Esophagus muscularis mucosa (tissue), 4 donors: ENCODE data around the gene TP53INP2. TPM values are rescaled to one million over a fixed set of nuclear protein-coding genes. Genes with fewer than 3 reads are reported as not detected.

Source experiments
- DNase-seq: peaks from one replicate; pipeline ENCODE4 v3.0.0-alpha.2; 2017; ENCODE audit errors: extremely low spot score
- H3K27ac ChIP-seq, 4 donors: fragments of 200-600 bp; sonication (generic); replicated peaks in 1 of 4; 1 replicate in 3 of 4; 2 replicates in 1 of 4; pipeline ENCODE4 v1.5.1; 2016 to 2019; ENCODE audit warnings: mild to moderate bottlenecking in 1 of 4
- H3K27me3 ChIP-seq, 4 donors: fragments of 200-600 bp; sonication (generic); one replicate each; pipeline versions ENCODE4 v1.5.1 to v1.6.0; 2016 to 2019
- H3K36me3 ChIP-seq, 4 donors: fragments of 200-600 bp; sonication (generic); one replicate each; pipeline ENCODE4 v1.5.1; 2016 to 2019
- H3K4me1 ChIP-seq, 4 donors: fragments of 200-600 bp; sonication (generic); one replicate each; pipeline ENCODE4 v1.5.1; 2016 to 2019
- H3K4me3 ChIP-seq, 4 donors: fragments of 200-600 bp; sonication (generic); 1 replicate in 2 of 4; 2 replicates in 2 of 4; pipeline ENCODE4 v1.5.1; 2016 to 2019; ENCODE audit warnings: mild to moderate bottlenecking in 4 of 4, moderate library complexity in 1 of 4
- H3K9me3 ChIP-seq, 4 donors: fragments of 200-600 bp; sonication (generic); 1 replicate in 3 of 4; 2 replicates in 1 of 4; pipeline ENCODE4 v1.5.1; 2016 to 2019
- CTCF ChIP-seq, 3 experiments: fragments of 200-600 bp in 2 of 3; fragments of 450-650 bp in 1 of 3; sonication (generic) in 2 of 3; IDR thresholded peaks; one replicate each; pipeline ENCODE4 v1.5.1; 2017 to 2019; ENCODE audit warnings: antibody characterized with exemption in 3 of 3, mild to moderate bottlenecking in 2 of 3, moderate library complexity in 1 of 3
- EP300 ChIP-seq: sonication (generic); formaldehyde crosslinking; IDR thresholded peaks from one replicate; pipeline ENCODE4 v1.6.1; 2017; ENCODE audit warnings: antibody characterized with exemption
- POLR2A ChIP-seq: fragments of 450-650 bp; IDR thresholded peaks from one replicate; pipeline ENCODE4 v1.6.1; 2017; ENCODE audit warnings: antibody characterized with exemption, moderate library complexity, mild to moderate bottlenecking, low read depth
- POLR2AphosphoS5 ChIP-seq, 2 donors: sonication (generic); formaldehyde crosslinking; IDR thresholded peaks; one replicate each; pipeline ENCODE4 v1.6.1; 2017; ENCODE audit warnings: antibody characterized with exemption in 2 of 2
- WGBS: methylation state at CpG from one replicate; pipeline ENCODE4 v1.1.5; 2018; 5-methylcytosine and 5-hydroxymethylcytosine counted together
- intact Hi-C: fragments of 100-400 bp; cut with DNase I; formaldehyde crosslinking; loops from one replicate; pipeline ENCODE4 v1.15.1; 2023
- total RNA-seq, 4 donors: library from RNA; depleted of rRNA; stranded (reverse); fragments of >200 nt; gene quantifications; one replicate each; pipeline versions ENCODE4 v1.1.0 to v1.2.1, GENCODE V29; 2016

The TP53INP2 gene
- total RNA-seq, 4 donors from 2014 or later = 37.1 to 73.1 (median 62.5) TPM

DNA sequence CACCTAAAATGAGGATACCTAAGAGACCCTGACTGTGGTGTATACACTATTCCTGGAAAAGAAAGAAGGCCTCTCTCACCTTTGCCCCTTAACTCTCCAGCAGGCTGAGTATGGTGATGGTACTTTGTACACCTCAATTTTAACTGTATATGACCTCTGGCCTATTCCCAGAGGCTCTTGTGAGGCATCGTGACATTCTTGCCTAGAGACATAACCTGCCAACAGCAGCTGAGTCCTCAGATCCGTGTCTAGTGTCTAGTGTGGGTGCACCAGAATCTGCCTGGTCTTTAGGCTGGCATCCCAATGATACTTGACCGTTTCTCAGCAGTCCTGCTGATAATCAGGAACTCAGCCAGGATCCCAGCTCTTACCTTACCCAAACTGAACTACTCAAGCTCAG is 20.0 kb downstream of the TP53INP2 start:
- TF ChIP-seq CTCF (IDR thresholded peaks at IDR 0.05) (no peak), POLR2AphosphoS5 (IDR thresholded peaks at IDR 0.05) (no peak), EP300 (no peak), POLR2A (no peak)

DNA sequence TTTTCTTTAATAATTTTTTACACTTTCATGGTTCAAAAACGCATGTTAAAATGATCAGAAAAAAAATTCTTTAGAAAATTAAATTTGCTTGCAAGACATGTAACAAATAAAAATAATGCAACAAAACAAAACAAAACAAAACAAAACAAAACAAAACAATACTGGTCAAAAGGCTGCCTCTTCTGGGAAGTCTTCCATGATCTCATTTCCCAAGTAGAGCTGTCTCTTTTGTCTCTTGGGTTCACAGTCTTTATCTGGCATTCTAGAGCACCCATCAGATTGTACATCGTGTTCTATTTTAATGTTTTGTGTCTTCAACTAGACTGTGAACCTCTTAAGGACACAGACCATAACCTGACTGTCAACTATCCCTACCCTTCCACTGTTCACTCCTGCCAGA is 25.3 kb downstream of the TP53INP2 start:
- peak overlapping the region in 1 of 4 donors; percentile 71 for H3K27ac ChIP-seq
- no peak overlapping the region for H3K4me3 ChIP-seq
- H3K9me3 ChIP-seq = no peaks in the 10 kb centered on the region
- H3K4me1 ChIP-seq = peaks cover 8 to 28% (median 17%) of the 10 kb centered on the region in 4 donors
- DNase-seq = no peak
- H3K27me3 ChIP-seq = no peaks in the 10 kb centered on the region
- peaks cover 16 to 73% (median 51%) of the 10 kb centered on the region in 4 donors for H3K36me3 ChIP-seq
- 90% methylated on average over 2 of the region's 2 CpGs for WGBS
- intact Hi-C loops = no loop called here
- no peak for TF ChIP-seq CTCF (IDR thresholded peaks at IDR 0.05)
- no peak for TF ChIP-seq POLR2A
- no peak for TF ChIP-seq EP300
- no peak for TF ChIP-seq POLR2AphosphoS5 (IDR thresholded peaks at IDR 0.05)

More for the DNA sequence above, 20.0 kb downstream of the TP53INP2 start:
- no peak for DNase-seq
- H3K27me3 ChIP-seq = no peaks in the 10 kb centered on the region
- peaks cover 14 to 16% (median 16%) of the 10 kb centered on the region in 4 donors for H3K4me1 ChIP-seq
- no peak overlapping the region for H3K4me3 ChIP-seq
- peaks cover 20 to 68% (median 58%) of the 10 kb centered on the region in 4 donors for H3K36me3 ChIP-seq
- peak overlapping the region in 1 of 4 donors; percentile 8 for H3K27ac ChIP-seq
- intact Hi-C loops = no loop called here
- no peaks in the 10 kb centered on the region for H3K9me3 ChIP-seq
- 78% methylated on average over 3 of the region's 3 CpGs for WGBS

GRCh38 chr20:34732523-34732922 is 28.4 kb downstream of the TP53INP2 start:
- Histone ChIP-seq H3K4me3 (peak overlapping the region in 1 of 4 donors; percentile 1), H3K4me1 (peaks cover 4 to 37% (median 19%) of the 10 kb centered on the region in 4 donors), H3K27me3 (no peaks in the 10 kb centered on the region), H3K9me3 (no peaks in the 10 kb centered on the region), H3K27ac (peak overlapping the region in 3 of 4 donors; percentile 33 to 71 (median 56)), H3K36me3 (peaks cover 0 to 61% (median 25%) of the 10 kb centered on the region in 4 donors)
- DNase-seq = no peak
- no peak for TF ChIP-seq CTCF (IDR thresholded peaks at IDR 0.05)
- TF ChIP-seq POLR2AphosphoS5 (IDR thresholded peaks at IDR 0.05) = no peak
- no peak for TF ChIP-seq EP300
- TF ChIP-seq POLR2A = no peak
- WGBS = 36% methylated on average over 1 of the region's 1 CpG
- intact Hi-C loops = no loop called here

GRCh38 chr20:34736106-34736735 is 32.1 kb downstream of the TP53INP2 start:
- H3K27ac ChIP-seq = peak overlapping the region in 1 of 4 donors; percentile 32
- H3K9me3 ChIP-seq = no peaks in the 10 kb centered on the region
- H3K27me3 ChIP-seq = no peaks in the 10 kb centered on the region
- WGBS = 70% methylated on average over 6 of the region's 6 CpGs
- peaks cover 0 to 57% (median 30%) of the 10 kb centered on the region in 4 donors for H3K36me3 ChIP-seq
- DNase-seq = no peak
- H3K4me1 ChIP-seq = peaks cover 4 to 32% (median 19%) of the 10 kb centered on the region in 4 donors
- intact Hi-C loops = no loop called here
- TF ChIP-seq POLR2AphosphoS5 (IDR thresholded peaks at IDR 0.05) (no peak), CTCF (IDR thresholded peaks at IDR 0.05) (no peak), EP300 (no peak), POLR2A (no peak)
- no peak overlapping the region for H3K4me3 ChIP-seq

DNA sequence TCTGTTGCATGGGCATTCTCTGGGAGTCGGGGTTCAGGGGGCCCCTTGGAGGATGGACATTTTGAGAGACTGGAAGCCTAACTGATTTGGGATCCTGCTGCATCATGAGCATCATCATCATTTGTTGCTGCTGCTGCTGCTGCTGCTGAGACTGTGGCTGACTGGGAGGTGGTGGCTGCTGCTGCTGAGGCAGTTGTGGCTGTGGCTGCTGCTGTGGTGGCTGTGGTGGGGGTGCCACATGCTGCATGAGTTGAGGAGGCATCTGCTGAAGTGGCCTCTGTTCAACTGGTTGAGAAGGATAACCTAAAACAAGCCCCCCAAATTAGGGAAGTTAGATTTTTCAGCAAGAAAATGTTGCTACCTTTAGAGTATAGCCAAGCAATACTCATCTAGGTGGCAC is 38.9 kb downstream of the TP53INP2 start:
- no peak for TF ChIP-seq CTCF (IDR thresholded peaks at IDR 0.05)
- no peak for TF ChIP-seq POLR2AphosphoS5 (IDR thresholded peaks at IDR 0.05)
- TF ChIP-seq EP300 = no peak
- no peak for TF ChIP-seq POLR2A
- peaks cover 26 to 83% (median 75%) of the 10 kb centered on the region in 4 donors for H3K36me3 ChIP-seq
- DNase-seq = no peak
- no peak overlapping the region for H3K4me3 ChIP-seq
- no peaks in the 10 kb centered on the region for H3K4me1 ChIP-seq
- no peaks in the 10 kb centered on the region for H3K27me3 ChIP-seq
- H3K9me3 ChIP-seq = no peaks in the 10 kb centered on the region
- no CpG with 5 or more reads among the region's 1 CpG for WGBS
- H3K27ac ChIP-seq = no peak overlapping the region
- intact Hi-C loops = no loop called here
